HCT116 (cell line): ENCODE data around the gene ATF1. TPM values are rescaled to one million over a fixed set of nuclear protein-coding genes. Genes with fewer than 3 reads are reported as not detected.

Experiments
- ATAC-seq: fragments of 200-7000 bp; cut with Tn5 transposase; 2 replicates; pipeline ENCODE4 v1.9.1; 2020; ENCODE audit warnings: mild to moderate bottlenecking, moderate library complexity
- BruUV-seq: library from RNA; stranded (reverse); fragments of 400-500 nt; replicated peaks from 2 replicates; lab custom pipeline; 2021; lab: Mats Ljungman, UMichigan
- CTCF ChIA-PET: fragments of 300-600 bp; sonication (Branson Sonifier 250); formaldehyde crosslinking; loops from one replicate; lab custom pipeline; 2021; ENCODE audit warnings: antibody characterized with exemption; lab: Charles Lee
- POLR2A ChIA-PET: fragments of 300-600, 350-600 bp; sonication (Branson Sonifier 250); formaldehyde crosslinking; loops from one replicate; lab custom pipeline; 2021; ENCODE audit warnings: antibody characterized with exemption; lab: Charles Lee
- RAD21 ChIA-PET, 2 experiments: fragments of 300-600 bp; sonication (Branson Sonifier 250); formaldehyde crosslinking; loops; one replicate each; lab custom pipeline; 2023; ENCODE audit warnings: low total read pairs in 2 of 2; ENCODE audit not compliant: uncharacterized antibody in 2 of 2, unreplicated experiment in 2 of 2, low non-redundant PET in 1 of 2; lab: Charles Lee
- DNase-seq: peaks from one replicate; pipeline ENCODE4 v3.0.0-alpha.2; 2010; ENCODE audit warnings: low read depth, low spot score
- H2AFZ ChIP-seq: fragments of 200-600 bp; shearing (Covaris generic), sonication (generic); 2 replicates; pipeline ENCODE4 v1.6.1; 2017; ENCODE audit warnings: low read depth, mixed run types, mixed read lengths, antibody characterized with exemption, low read length; ENCODE audit not compliant: poor library complexity, severe bottlenecking
- H3K27ac ChIP-seq: 2 replicates; pipeline ENCODE4 v1.5.1; 2012; ENCODE audit warnings: low read depth, low read length
- H3K27me3 ChIP-seq: fragments of 200-600 bp; sonication (generic); 2 replicates; pipeline ENCODE4 v1.6.1; 2016; ENCODE audit warnings: mixed run types, low read length, mixed read lengths; ENCODE audit not compliant: insufficient read depth
- H3K36me3 ChIP-seq, 2 experiments: fragments of 200-500 bp in 1 of 2; fragments of 200-600 bp in 1 of 2; sonication (Bioruptor generic) in 1 of 2; sonication (generic) in 1 of 2; 2 replicates each; pipeline versions ENCODE4 v1.5.1 to v1.6.1; 2014 to 2016; ENCODE audit warnings: low read length in 2 of 2, inconsistent platforms in 1 of 2, mixed read lengths in 1 of 2, mixed run types in 1 of 2; ENCODE audit not compliant: insufficient read depth in 2 of 2, control insufficient read depth in 1 of 2
- H3K4me1 ChIP-seq, 2 experiments: fragments of 200-600 bp in 1 of 2; sonication (generic) in 1 of 2; 2 replicates each; pipeline versions ENCODE4 v1.5.1 to v1.6.1; 2012 to 2017; ENCODE audit warnings: low read length in 2 of 2, inconsistent platforms in 1 of 2, mild to moderate bottlenecking in 1 of 2, mixed read lengths in 1 of 2, mixed run types in 1 of 2, moderate library complexity in 1 of 2; ENCODE audit not compliant: insufficient read depth in 2 of 2, control insufficient read depth in 1 of 2
- H3K4me2 ChIP-seq: fragments of 200-600 bp; sonication (generic); 2 replicates; pipeline ENCODE4 v1.6.1; 2017; ENCODE audit warnings: mixed run types, low read length, mixed read lengths
- H3K4me3 ChIP-seq, 2 experiments: fragments of 200-600 bp in 1 of 2; sonication (generic) in 1 of 2; replicated peaks in 1 of 2; 2 replicates each; pipeline ENCODE4 v1.5.1; 2011 to 2016; ENCODE audit warnings: low read length in 2 of 2, control low read depth in 1 of 2, low read depth in 1 of 2, mild to moderate bottlenecking in 1 of 2, mixed read lengths in 1 of 2, mixed run types in 1 of 2
- H3K79me2 ChIP-seq: fragments of 200-600 bp; sonication (generic); 2 replicates; pipeline ENCODE4 v1.6.1; 2017; ENCODE audit warnings: mild to moderate bottlenecking, mixed run types, low read length, moderate library complexity, mixed read lengths; ENCODE audit not compliant: insufficient read depth
- H3K9ac ChIP-seq: fragments of 200-600 bp; sonication (generic); 2 replicates; pipeline ENCODE4 v1.6.1; 2016; ENCODE audit warnings: low read length, mixed read lengths
- H3K9me2 ChIP-seq: fragments of 200-600 bp; sonication (generic), shearing (Covaris generic); 2 replicates; pipeline ENCODE4 v1.6.1; 2017; ENCODE audit warnings: mixed run types, mild to moderate bottlenecking, moderate library complexity; ENCODE audit not compliant: insufficient read depth
- H3K9me3 ChIP-seq, 2 experiments: fragments of 200-500 bp in 1 of 2; fragments of 200-600 bp in 1 of 2; sonication (Bioruptor generic) in 1 of 2; sonication (generic) in 1 of 2; 2 replicates each; pipeline ENCODE4 v1.6.1; 2014 to 2017; ENCODE audit warnings: low read length in 2 of 2, mixed read lengths in 2 of 2, inconsistent platforms in 1 of 2, low read depth in 1 of 2, mild to moderate bottlenecking in 1 of 2, mixed run types in 1 of 2, moderate library complexity in 1 of 2; ENCODE audit not compliant: control insufficient read depth in 1 of 2, insufficient read depth in 1 of 2
- H4K20me1 ChIP-seq: fragments of 200-600 bp; sonication (generic), shearing (Covaris generic); 2 replicates; pipeline ENCODE4 v1.6.1; 2017; ENCODE audit warnings: mixed run types, mild to moderate bottlenecking, moderate library complexity; ENCODE audit not compliant: insufficient read depth
- CBX3 ChIP-seq: IDR thresholded peaks from 2 replicates; pipeline ENCODE4 v1.6.1; 2012; ENCODE audit warnings: low read depth
- CEBPB ChIP-seq: IDR thresholded peaks from 2 replicates; pipeline ENCODE4 v1.6.1; 2012; ENCODE audit warnings: low read depth
- CTCF ChIP-seq, 3 experiments: fragments of 200-600 bp in 1 of 3; sonication (generic) in 1 of 3; IDR thresholded peaks in 2 of 3; conservative IDR thresholded peaks in 1 of 3; 2 replicates each; pipeline ENCODE4 v1.5.1; 2012 to 2017; ENCODE audit warnings: low read depth in 2 of 3, low read length in 2 of 3, antibody characterized with exemption in 1 of 3, borderline replicate concordance in 1 of 3, control low read depth in 1 of 3, mild to moderate bottlenecking in 1 of 3, mixed read lengths in 1 of 3, mixed run types in 1 of 3, moderate library complexity in 1 of 3; ENCODE audit not compliant: insufficient read depth in 1 of 3
- ELF1 ChIP-seq: IDR thresholded peaks from 2 replicates; pipeline ENCODE4 v1.6.1; 2012; ENCODE audit warnings: low read depth, borderline replicate concordance
- POLR2A ChIP-seq: IDR thresholded peaks from 2 replicates; pipeline ENCODE4 v1.7.0; 2011; ENCODE audit warnings: borderline replicate concordance; ENCODE audit not compliant: insufficient read depth, insufficient read length; ENCODE audit errors: extremely low read depth
- POLR2AphosphoS5 ChIP-seq: IDR thresholded peaks from 2 replicates; pipeline ENCODE4 v1.6.1; 2011; ENCODE audit warnings: mild to moderate bottlenecking, low read depth, low read length, moderate library complexity
- REST ChIP-seq: IDR thresholded peaks from 2 replicates; pipeline ENCODE4 v1.6.1; 2012; ENCODE audit warnings: low read depth
- TCF7L2 ChIP-seq: IDR thresholded peaks from 2 replicates; pipeline ENCODE4 v1.7.0; 2011; ENCODE audit warnings: borderline replicate concordance, inconsistent platforms; ENCODE audit not compliant: insufficient read depth, insufficient read length; ENCODE audit errors: extremely low read depth
- intact Hi-C: fragments of 100-400 bp; cut with micrococcal nuclease; formaldehyde crosslinking; loops from 2 replicates; pipeline ENCODE4 v1.10.0; 2022
- total RNA-seq: library from RNA; stranded (reverse); gene quantifications from one replicate; pipeline ENCODE4 v1.2.1, GENCODE V29; 2021; ENCODE audit not compliant: unreplicated experiment

Gene ATF1
- total RNA-seq, 1 experiment from 2014 or later, result 48.8 TPM

GRCh38 chr12:50740307-50740706 is 23.6 kb upstream of the ATF1 start:
- Histone ChIP-seq H3K27ac (no peak overlapping the region), H3K9ac (no peak overlapping the region), H3K9me3 (no peaks in the 10 kb centered on the region), H3K9me2 (no peaks in the 10 kb centered on the region), H4K20me1 (no peaks in the 10 kb centered on the region), H3K27me3 (no peaks in the 10 kb centered on the region), H3K36me3 (peaks cover 20 to 32% of the 10 kb centered on the region in 2 experiments; a peak in 3 of 4 replicates), H3K4me3 (no peak overlapping the region), H3K4me1 (no peaks in the 10 kb centered on the region), H2AFZ (no peak overlapping the region), H3K4me2 (no peak overlapping the region), H3K79me2 (no peaks in the 10 kb centered on the region)
- DNase-seq (no peak), ATAC-seq (no peak)
- ChIA-PET CTCF (no interaction called here), POLR2A (no interaction called here), RAD21 (no interaction called here)
- TF ChIP-seq REST (no peak), POLR2AphosphoS5 (no peak), CTCF (IDR thresholded peaks at IDR 0.05 in 2 of 3, conservative IDR thresholded peaks at IDR 0.05 in 1 of 3; ENCODE audit: borderline replicate concordance in 1 of 3, insufficient read depth in 1 of 3, low read depth in 2 of 3, low read length in 2 of 3) (no peak), TCF7L2 (no peak), ELF1 (no peak), CEBPB (no peak), POLR2A (no peak), CBX3 (no peak)
- no TSS peak for BruUV-seq
- intact Hi-C loops, result no loop called here
